ENCODE data around the gene RSBN1L. TPM values are rescaled to one million over a fixed set of nuclear protein-coding genes. Genes with fewer than 3 reads are reported as not detected.

Gene RSBN1L
- total RNA-seq, 1 donor from 2014 or later = 27.0 TPM

DNA sequence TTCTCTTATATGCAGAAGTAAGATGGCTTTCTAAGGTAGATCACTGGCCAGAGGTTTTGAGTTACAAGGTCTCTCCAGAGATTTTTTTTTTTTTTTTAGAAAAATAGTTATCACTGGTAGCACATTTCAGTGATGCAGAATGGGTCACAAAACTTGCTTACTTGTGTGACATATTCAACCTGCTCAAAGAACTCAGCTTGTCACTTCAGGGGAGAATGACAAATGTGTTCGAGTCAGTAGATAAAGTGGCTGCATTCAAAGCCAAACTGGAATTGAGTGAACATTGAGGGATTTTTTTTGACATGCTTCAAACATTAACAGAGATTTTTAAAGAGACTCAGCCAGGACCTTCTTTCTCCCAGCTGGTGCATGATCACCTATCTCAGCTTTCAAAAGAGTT lies 135.7 kb downstream of the RSBN1L start:
- Mint-ChIP-seq H3K27me3 (ENCODE audit: unreplicated experiment) (no peaks in the 10 kb centered on the region), H3K36me3 (ENCODE audit: unreplicated experiment) (no peaks in the 10 kb centered on the region), H3K9me3 (ENCODE audit: unreplicated experiment) (no peaks in the 10 kb centered on the region), H3K4me1 (ENCODE audit: low read depth, unreplicated experiment) (no peaks in the 10 kb centered on the region), H3K27ac (ENCODE audit: unreplicated experiment) (no peak overlapping the region), H3K4me3 (ENCODE audit: unreplicated experiment) (no peak overlapping the region)
- no peak for DNase-seq
- TF ChIP-seq, protein P1, sequence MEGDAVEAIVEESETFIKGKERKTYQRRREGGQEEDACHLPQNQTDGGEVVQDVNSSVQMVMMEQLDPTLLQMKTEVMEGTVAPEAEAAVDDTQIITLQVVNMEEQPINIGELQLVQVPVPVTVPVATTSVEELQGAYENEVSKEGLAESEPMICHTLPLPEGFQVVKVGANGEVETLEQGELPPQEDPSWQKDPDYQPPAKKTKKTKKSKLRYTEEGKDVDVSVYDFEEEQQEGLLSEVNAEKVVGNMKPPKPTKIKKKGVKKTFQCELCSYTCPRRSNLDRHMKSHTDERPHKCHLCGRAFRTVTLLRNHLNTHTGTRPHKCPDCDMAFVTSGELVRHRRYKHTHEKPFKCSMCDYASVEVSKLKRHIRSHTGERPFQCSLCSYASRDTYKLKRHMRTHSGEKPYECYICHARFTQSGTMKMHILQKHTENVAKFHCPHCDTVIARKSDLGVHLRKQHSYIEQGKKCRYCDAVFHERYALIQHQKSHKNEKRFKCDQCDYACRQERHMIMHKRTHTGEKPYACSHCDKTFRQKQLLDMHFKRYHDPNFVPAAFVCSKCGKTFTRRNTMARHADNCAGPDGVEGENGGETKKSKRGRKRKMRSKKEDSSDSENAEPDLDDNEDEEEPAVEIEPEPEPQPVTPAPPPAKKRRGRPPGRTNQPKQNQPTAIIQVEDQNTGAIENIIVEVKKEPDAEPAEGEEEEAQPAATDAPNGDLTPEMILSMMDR (IDR thresholded peaks at IDR 0.05; ENCODE audit: partially characterized antibody, unreplicated experiment) = no peak

Other genes with a start within 250 kb of the RSBN1L start
- gene PTPN12, start 159.2 kb upstream of the RSBN1L start, total RNA-seq (ENCODE audit: unreplicated experiment) = 106 TPM
- gene TMEM60, start 102.0 kb downstream of the RSBN1L start, total RNA-seq (ENCODE audit: unreplicated experiment) = 18.9 TPM
- 15.1 TPM for gene PHTF2, start 102.3 kb downstream of the RSBN1L start, total RNA-seq (ENCODE audit: unreplicated experiment)